HCT116 (cell line): ENCODE measurements around the gene MRPL47. TPM values are rescaled to one million over a fixed set of nuclear protein-coding genes. Genes with fewer than 3 reads are reported as not detected.

Source experiments
- ATAC-seq: fragments of 200-7000 bp; cut with Tn5 transposase; 2 replicates; pipeline ENCODE4 v1.9.1; 2020; ENCODE audit warnings: mild to moderate bottlenecking, moderate library complexity
- BruUV-seq: library from RNA; stranded (reverse); fragments of 400-500 nt; replicated peaks from 2 replicates; lab custom pipeline; 2021; lab: Mats Ljungman, UMichigan
- CTCF ChIA-PET: fragments of 300-600 bp; sonication (Branson Sonifier 250); formaldehyde crosslinking; loops from one replicate; lab custom pipeline; 2021; ENCODE audit warnings: antibody characterized with exemption; lab: Charles Lee
- POLR2A ChIA-PET: fragments of 300-600, 350-600 bp; sonication (Branson Sonifier 250); formaldehyde crosslinking; loops from one replicate; lab custom pipeline; 2021; ENCODE audit warnings: antibody characterized with exemption; lab: Charles Lee
- RAD21 ChIA-PET, 2 experiments: fragments of 300-600 bp; sonication (Branson Sonifier 250); formaldehyde crosslinking; loops; one replicate each; lab custom pipeline; 2023; ENCODE audit warnings: low total read pairs in 2 of 2; ENCODE audit not compliant: uncharacterized antibody in 2 of 2, unreplicated experiment in 2 of 2, low non-redundant PET in 1 of 2; lab: Charles Lee
- DNase-seq: peaks from one replicate; pipeline ENCODE4 v3.0.0-alpha.2; 2010; ENCODE audit warnings: low read depth, low spot score
- H2AFZ ChIP-seq: fragments of 200-600 bp; shearing (Covaris generic), sonication (generic); 2 replicates; pipeline ENCODE4 v1.6.1; 2017; ENCODE audit warnings: low read depth, mixed run types, mixed read lengths, antibody characterized with exemption, low read length; ENCODE audit not compliant: poor library complexity, severe bottlenecking
- H3K27ac ChIP-seq: 2 replicates; pipeline ENCODE4 v1.5.1; 2012; ENCODE audit warnings: low read depth, low read length
- H3K27me3 ChIP-seq: fragments of 200-600 bp; sonication (generic); 2 replicates; pipeline ENCODE4 v1.6.1; 2016; ENCODE audit warnings: mixed run types, low read length, mixed read lengths; ENCODE audit not compliant: insufficient read depth
- H3K36me3 ChIP-seq, 2 experiments: fragments of 200-500 bp in 1 of 2; fragments of 200-600 bp in 1 of 2; sonication (Bioruptor generic) in 1 of 2; sonication (generic) in 1 of 2; 2 replicates each; pipeline versions ENCODE4 v1.5.1 to v1.6.1; 2014 to 2016; ENCODE audit warnings: low read length in 2 of 2, inconsistent platforms in 1 of 2, mixed read lengths in 1 of 2, mixed run types in 1 of 2; ENCODE audit not compliant: insufficient read depth in 2 of 2, control insufficient read depth in 1 of 2
- H3K4me1 ChIP-seq, 2 experiments: fragments of 200-600 bp in 1 of 2; sonication (generic) in 1 of 2; 2 replicates each; pipeline versions ENCODE4 v1.5.1 to v1.6.1; 2012 to 2017; ENCODE audit warnings: low read length in 2 of 2, inconsistent platforms in 1 of 2, mild to moderate bottlenecking in 1 of 2, mixed read lengths in 1 of 2, mixed run types in 1 of 2, moderate library complexity in 1 of 2; ENCODE audit not compliant: insufficient read depth in 2 of 2, control insufficient read depth in 1 of 2
- H3K4me2 ChIP-seq: fragments of 200-600 bp; sonication (generic); 2 replicates; pipeline ENCODE4 v1.6.1; 2017; ENCODE audit warnings: mixed run types, low read length, mixed read lengths
- H3K4me3 ChIP-seq, 2 experiments: fragments of 200-600 bp in 1 of 2; sonication (generic) in 1 of 2; replicated peaks in 1 of 2; 2 replicates each; pipeline ENCODE4 v1.5.1; 2011 to 2016; ENCODE audit warnings: low read length in 2 of 2, control low read depth in 1 of 2, low read depth in 1 of 2, mild to moderate bottlenecking in 1 of 2, mixed read lengths in 1 of 2, mixed run types in 1 of 2
- H3K79me2 ChIP-seq: fragments of 200-600 bp; sonication (generic); 2 replicates; pipeline ENCODE4 v1.6.1; 2017; ENCODE audit warnings: mild to moderate bottlenecking, mixed run types, low read length, moderate library complexity, mixed read lengths; ENCODE audit not compliant: insufficient read depth
- H3K9ac ChIP-seq: fragments of 200-600 bp; sonication (generic); 2 replicates; pipeline ENCODE4 v1.6.1; 2016; ENCODE audit warnings: low read length, mixed read lengths
- H3K9me2 ChIP-seq: fragments of 200-600 bp; sonication (generic), shearing (Covaris generic); 2 replicates; pipeline ENCODE4 v1.6.1; 2017; ENCODE audit warnings: mixed run types, mild to moderate bottlenecking, moderate library complexity; ENCODE audit not compliant: insufficient read depth
- H3K9me3 ChIP-seq, 2 experiments: fragments of 200-500 bp in 1 of 2; fragments of 200-600 bp in 1 of 2; sonication (Bioruptor generic) in 1 of 2; sonication (generic) in 1 of 2; 2 replicates each; pipeline ENCODE4 v1.6.1; 2014 to 2017; ENCODE audit warnings: low read length in 2 of 2, mixed read lengths in 2 of 2, inconsistent platforms in 1 of 2, low read depth in 1 of 2, mild to moderate bottlenecking in 1 of 2, mixed run types in 1 of 2, moderate library complexity in 1 of 2; ENCODE audit not compliant: control insufficient read depth in 1 of 2, insufficient read depth in 1 of 2
- H4K20me1 ChIP-seq: fragments of 200-600 bp; sonication (generic), shearing (Covaris generic); 2 replicates; pipeline ENCODE4 v1.6.1; 2017; ENCODE audit warnings: mixed run types, mild to moderate bottlenecking, moderate library complexity; ENCODE audit not compliant: insufficient read depth
- CBX3 ChIP-seq: IDR thresholded peaks from 2 replicates; pipeline ENCODE4 v1.6.1; 2012; ENCODE audit warnings: low read depth
- CEBPB ChIP-seq: IDR thresholded peaks from 2 replicates; pipeline ENCODE4 v1.6.1; 2012; ENCODE audit warnings: low read depth
- CTCF ChIP-seq, 3 experiments: fragments of 200-600 bp in 1 of 3; sonication (generic) in 1 of 3; IDR thresholded peaks in 2 of 3; conservative IDR thresholded peaks in 1 of 3; 2 replicates each; pipeline ENCODE4 v1.5.1; 2012 to 2017; ENCODE audit warnings: low read depth in 2 of 3, low read length in 2 of 3, antibody characterized with exemption in 1 of 3, borderline replicate concordance in 1 of 3, control low read depth in 1 of 3, mild to moderate bottlenecking in 1 of 3, mixed read lengths in 1 of 3, mixed run types in 1 of 3, moderate library complexity in 1 of 3; ENCODE audit not compliant: insufficient read depth in 1 of 3
- FOSL1 ChIP-seq: IDR thresholded peaks from 2 replicates; pipeline ENCODE4 v1.6.1; 2012; ENCODE audit warnings: low read depth
- POLR2A ChIP-seq: IDR thresholded peaks from 2 replicates; pipeline ENCODE4 v1.7.0; 2011; ENCODE audit warnings: borderline replicate concordance; ENCODE audit not compliant: insufficient read depth, insufficient read length; ENCODE audit errors: extremely low read depth
- RAD21 ChIP-seq: IDR thresholded peaks from 2 replicates; pipeline ENCODE4 v1.6.1; 2012; ENCODE audit warnings: low read depth, mild to moderate bottlenecking
- SIN3A ChIP-seq: IDR thresholded peaks from 2 replicates; pipeline ENCODE4 v1.6.1; 2012; ENCODE audit warnings: low read depth
- SP1 ChIP-seq: IDR thresholded peaks from 2 replicates; pipeline ENCODE4 v1.6.1; 2012; ENCODE audit warnings: low read depth
- YY1 ChIP-seq: IDR thresholded peaks from 2 replicates; pipeline ENCODE4 v1.6.1; 2011; ENCODE audit warnings: low read length, low read depth, moderate library complexity, mild to moderate bottlenecking; ENCODE audit not compliant: insufficient replicate concordance; ENCODE audit errors: extremely low read depth
- ZFX ChIP-seq: fragments of 450-650 bp; IDR thresholded peaks from 2 replicates; pipeline ENCODE4 v1.6.1; 2017
- ZNF274 ChIP-seq: fragments of 200-500 bp; sonication (Bioruptor generic); IDR thresholded peaks from 2 replicates; pipeline ENCODE4 v1.6.1; 2014; ENCODE audit warnings: mild to moderate bottlenecking, low read depth, low read length, inconsistent platforms
- intact Hi-C: fragments of 100-400 bp; cut with micrococcal nuclease; formaldehyde crosslinking; loops from 2 replicates; pipeline ENCODE4 v1.10.0; 2022
- total RNA-seq: library from RNA; stranded (reverse); gene quantifications from one replicate; pipeline ENCODE4 v1.2.1, GENCODE V29; 2021; ENCODE audit not compliant: unreplicated experiment
- TF ChIP-seq, protein P1 (sequence below): IDR thresholded peaks from 2 replicates; pipeline ENCODE4 v1.6.1; 2012
- TF ChIP-seq, protein P2 (sequence below): IDR thresholded peaks from 2 replicates; pipeline ENCODE4 v1.6.1; 2012

Gene MRPL47
- total RNA-seq, 1 experiment from 2014 or later = 52.3 TPM

GRCh38 chr3:179604321-179605078, at the start of gene MRPL47, which contains the start of gene NDUFB5 (continued):
- peak; percentile 100 for TF ChIP-seq YY1
- peak; percentile 90 for TF ChIP-seq CBX3
- no peak for TF ChIP-seq ZNF274
- no peak for TF ChIP-seq FOSL1
- TF ChIP-seq RAD21 = no peak; the same call in 1 of the 2 replicates
- peak; percentile 88 for TF ChIP-seq SP1
- TF ChIP-seq, protein P1, sequence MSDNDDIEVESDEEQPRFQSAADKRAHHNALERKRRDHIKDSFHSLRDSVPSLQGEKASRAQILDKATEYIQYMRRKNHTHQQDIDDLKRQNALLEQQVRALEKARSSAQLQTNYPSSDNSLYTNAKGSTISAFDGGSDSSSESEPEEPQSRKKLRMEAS = peak; percentile 80

DNA sequence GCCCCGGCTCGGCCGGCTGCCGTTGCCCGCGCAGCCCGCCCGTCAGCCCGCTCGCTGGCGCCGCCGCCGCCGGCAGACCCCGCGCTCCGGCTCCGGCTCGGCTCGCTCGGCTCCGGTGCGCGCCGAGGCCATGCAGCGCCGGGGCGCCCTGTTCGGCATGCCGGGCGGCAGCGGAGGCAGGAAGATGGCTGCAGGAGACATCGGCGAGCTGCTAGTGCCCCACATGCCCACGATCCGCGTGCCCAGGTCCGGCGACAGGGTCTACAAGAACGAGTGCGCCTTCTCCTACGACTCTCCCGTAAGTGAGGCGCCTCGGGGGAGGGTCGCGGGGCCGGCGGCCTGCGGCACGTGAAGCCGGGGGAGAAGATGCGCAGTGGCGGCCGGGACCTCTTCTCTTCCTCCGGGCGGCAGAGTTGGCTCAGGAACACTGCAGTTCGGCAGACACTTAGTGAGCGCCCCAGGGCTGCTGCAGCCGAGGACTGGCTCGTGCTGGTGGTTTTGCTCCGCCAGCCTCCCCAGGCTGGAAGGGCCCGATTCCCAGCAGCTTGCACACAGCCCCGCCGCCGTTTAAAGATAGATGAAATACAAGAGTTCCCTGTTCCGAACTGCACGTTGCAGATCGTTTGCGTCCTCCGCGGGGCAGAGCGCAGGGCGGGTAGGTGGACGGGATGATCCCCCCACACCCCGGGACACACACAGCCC, 48.8 kb upstream of the MRPL47 start:
- intact Hi-C loops = no loop called here
- H4K20me1 ChIP-seq = no peaks in the 10 kb centered on the region
- H3K4me3 ChIP-seq = peak overlapping the region; percentile 88 to 94
- no peaks in the 10 kb centered on the region for H3K27me3 ChIP-seq
- no peaks in the 10 kb centered on the region for H3K9me3 ChIP-seq
- ChIA-PET RAD21 (no interaction called here), CTCF (interaction anchor here (0.9 kb wide), 1 partner anchor 9 kb away, joined by 4 read pairs; no protein-coding TSS in a partner anchor), POLR2A (no interaction called here)
- no TSS peak for BruUV-seq
- no peak for TF ChIP-seq ZNF274
- TF ChIP-seq ZFX = peak; percentile 85
- no peak for TF ChIP-seq YY1
- TF ChIP-seq CTCF (IDR thresholded peaks at IDR 0.05 in 2 of 3, conservative IDR thresholded peaks at IDR 0.05 in 1 of 3; ENCODE audit: borderline replicate concordance in 1 of 3, insufficient read depth in 1 of 3, low read depth in 2 of 3, low read length in 2 of 3) = no peak
- TF ChIP-seq SIN3A = 0 out of 2 replicates have a peak, but pooled peaks have one; percentile 36
- no peak for TF ChIP-seq SP1
- TF ChIP-seq, protein P2, sequence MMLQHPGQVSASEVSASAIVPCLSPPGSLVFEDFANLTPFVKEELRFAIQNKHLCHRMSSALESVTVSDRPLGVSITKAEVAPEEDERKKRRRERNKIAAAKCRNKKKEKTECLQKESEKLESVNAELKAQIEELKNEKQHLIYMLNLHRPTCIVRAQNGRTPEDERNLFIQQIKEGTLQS = no peak
- TF ChIP-seq, protein P1 = peak; percentile 45; the same call in 1 of the 2 replicates
- no peak for TF ChIP-seq CEBPB
- TF ChIP-seq POLR2A = no peak
- peak overlapping the region; percentile 85 for H3K27ac ChIP-seq
- H3K9me2 ChIP-seq = no peaks in the 10 kb centered on the region
- peak; percentile 12 for DNase-seq
- H3K36me3 ChIP-seq = no peaks in the 10 kb centered on the region
- peaks cover 52% of the 10 kb centered on the region for H3K79me2 ChIP-seq
- H3K9ac ChIP-seq = peak overlapping the region; percentile 95
- peak; percentile 43 for ATAC-seq
- peaks cover 4 to 28% of the 10 kb centered on the region in 2 experiments; a peak in 3 of 4 replicates for H3K4me1 ChIP-seq
- H3K4me2 ChIP-seq = peak overlapping the region; percentile 69
- peak overlapping the region; percentile 22 for H2AFZ ChIP-seq
